Hepatic stellate cell (primary cell): ENCODE measurements around the gene NGEF.

ENCODE experiments used
- DNase-seq: peaks from one replicate; pipeline ENCODE4 v3.0.0; 2011; ENCODE audit warnings: low spot score

NGEF gene

GRCh38 chr2:232833830-232834229 lies 179.2 kb downstream of the NGEF start:
- DNase-seq: no peak

GRCh38 chr2:232831496-232831895 lies 181.6 kb downstream of the NGEF start:
- DNase-seq: no peak

GRCh38 chr2:232829988-232830387 lies 183.1 kb downstream of the NGEF start:
- no peak for DNase-seq
